Panc1 (cell line): ENCODE measurements around the gene ASCL1.

Experiments
- POLR2AphosphoS5 ChIP-seq: IDR thresholded peaks from 2 replicates; pipeline ENCODE4 v1.6.1; 2012; ENCODE audit warnings: mild to moderate bottlenecking, low read depth, low read length, moderate library complexity
- TF ChIP-seq, protein P1 (sequence below): fragments of 450-650 bp; IDR thresholded peaks from 2 replicates; pipeline ENCODE4 v1.5.1; 2017; ENCODE audit warnings: mild to moderate bottlenecking

DNA sequence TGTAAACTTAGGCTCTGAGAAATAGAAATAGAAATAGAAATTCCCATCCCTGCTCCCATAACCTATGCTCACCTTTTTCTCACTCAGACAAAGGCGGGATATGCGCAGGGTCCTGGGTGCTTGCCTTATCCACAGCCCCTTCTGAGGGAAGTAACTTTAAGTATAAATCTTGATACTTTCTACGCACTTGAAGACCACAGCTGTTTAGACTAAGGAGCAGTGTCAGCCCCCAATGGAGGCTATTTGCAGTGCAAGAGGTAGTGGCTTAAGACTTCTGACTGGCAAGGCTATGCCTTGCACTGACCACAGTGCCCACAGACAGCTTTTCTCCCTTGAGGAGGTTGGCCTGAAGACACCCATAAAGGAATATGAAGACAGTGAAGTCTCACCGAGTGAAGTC is 35.2 kb downstream of the ASCL1 start:
- TF ChIP-seq POLR2AphosphoS5: no peak
- TF ChIP-seq, protein P1, sequence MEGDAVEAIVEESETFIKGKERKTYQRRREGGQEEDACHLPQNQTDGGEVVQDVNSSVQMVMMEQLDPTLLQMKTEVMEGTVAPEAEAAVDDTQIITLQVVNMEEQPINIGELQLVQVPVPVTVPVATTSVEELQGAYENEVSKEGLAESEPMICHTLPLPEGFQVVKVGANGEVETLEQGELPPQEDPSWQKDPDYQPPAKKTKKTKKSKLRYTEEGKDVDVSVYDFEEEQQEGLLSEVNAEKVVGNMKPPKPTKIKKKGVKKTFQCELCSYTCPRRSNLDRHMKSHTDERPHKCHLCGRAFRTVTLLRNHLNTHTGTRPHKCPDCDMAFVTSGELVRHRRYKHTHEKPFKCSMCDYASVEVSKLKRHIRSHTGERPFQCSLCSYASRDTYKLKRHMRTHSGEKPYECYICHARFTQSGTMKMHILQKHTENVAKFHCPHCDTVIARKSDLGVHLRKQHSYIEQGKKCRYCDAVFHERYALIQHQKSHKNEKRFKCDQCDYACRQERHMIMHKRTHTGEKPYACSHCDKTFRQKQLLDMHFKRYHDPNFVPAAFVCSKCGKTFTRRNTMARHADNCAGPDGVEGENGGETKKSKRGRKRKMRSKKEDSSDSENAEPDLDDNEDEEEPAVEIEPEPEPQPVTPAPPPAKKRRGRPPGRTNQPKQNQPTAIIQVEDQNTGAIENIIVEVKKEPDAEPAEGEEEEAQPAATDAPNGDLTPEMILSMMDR: no peak
